Progenitor cell of endocrine pancreas (in vitro differentiated cells): ENCODE measurements around the gene RAB36. TPM values are rescaled to one million over a fixed set of nuclear protein-coding genes. Genes with fewer than 3 reads are reported as not detected.

Experiments used
- DNase-seq: peaks from one replicate; pipeline ENCODE4 v3.0.0; 2021; ENCODE audit warnings: low spot score; ENCODE audit not compliant: unreplicated experiment
- H3K27ac Mint-ChIP-seq: 2 replicates; pipeline ENCODE4 v1.8.0; 2021; ENCODE audit warnings: mild to moderate bottlenecking, moderate library complexity, mixed read lengths
- H3K27me3 Mint-ChIP-seq: 2 replicates; pipeline ENCODE4 v1.8.0; 2021; ENCODE audit warnings: mixed read lengths
- H3K36me3 Mint-ChIP-seq: 2 replicates; pipeline ENCODE4 v1.8.0; 2022; ENCODE audit warnings: mixed read lengths; ENCODE audit not compliant: insufficient read depth
- H3K4me1 Mint-ChIP-seq: 2 replicates; pipeline ENCODE4 v1.8.0; 2021; ENCODE audit warnings: low read depth, mixed read lengths
- H3K4me3 Mint-ChIP-seq: 2 replicates; pipeline ENCODE4 v1.8.0; 2021; ENCODE audit warnings: low read depth, mild to moderate bottlenecking, moderate library complexity, mixed read lengths
- H3K9me3 Mint-ChIP-seq: 2 replicates; pipeline ENCODE4 v1.8.0; 2021; ENCODE audit warnings: low read depth, mixed read lengths
- CTCF ChIP-seq: fragments of 200-600 bp; sonication (generic); IDR thresholded peaks from one replicate; pipeline ENCODE4 v1.5.0; 2021; ENCODE audit warnings: antibody characterized with exemption, mild to moderate bottlenecking; ENCODE audit not compliant: unreplicated experiment
- total RNA-seq: library from RNA; stranded (reverse); gene quantifications from 2 replicates; pipeline ENCODE4 v1.2.1, GENCODE V29; 2021

Gene RAB36
- total RNA-seq, 1 donor from 2014 or later: 10.3 TPM

DNA sequence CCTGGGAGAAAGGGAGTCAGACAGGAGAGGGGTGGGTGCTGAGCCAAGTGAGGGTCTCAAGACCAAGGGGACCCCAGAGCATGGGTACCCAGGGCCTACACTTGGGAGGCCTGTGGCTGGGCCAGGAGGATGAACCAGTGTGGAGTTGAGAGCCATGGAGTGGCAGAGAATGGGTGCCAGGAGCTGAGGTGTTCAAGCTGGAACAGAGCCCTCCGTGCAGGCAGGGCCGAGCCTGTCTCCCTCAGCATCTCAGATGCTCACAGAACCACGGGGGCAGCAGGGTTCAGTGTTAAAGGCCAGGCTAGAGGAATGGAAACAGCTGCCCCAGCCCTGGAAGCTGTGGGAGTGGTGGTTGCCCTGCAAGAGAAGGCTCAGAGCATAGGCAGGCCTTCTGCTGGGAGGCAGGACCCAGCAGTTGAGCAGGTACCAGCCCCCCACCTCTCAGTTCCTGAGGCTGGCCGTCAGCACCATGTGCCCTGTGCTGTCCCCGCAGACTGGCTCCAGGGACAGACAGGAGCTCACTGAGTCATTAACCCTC, 35.8 kb upstream of the RAB36 start:
- Mint-ChIP-seq H3K36me3 (peaks cover 4% of the 10 kb centered on the region), H3K9me3 (no peaks in the 10 kb centered on the region), H3K27ac (no peak overlapping the region), H3K27me3 (no peaks in the 10 kb centered on the region), H3K4me1 (peaks cover 11% of the 10 kb centered on the region), H3K4me3 (no peak overlapping the region)
- DNase-seq: no peak
- no peak for TF ChIP-seq CTCF

DNA sequence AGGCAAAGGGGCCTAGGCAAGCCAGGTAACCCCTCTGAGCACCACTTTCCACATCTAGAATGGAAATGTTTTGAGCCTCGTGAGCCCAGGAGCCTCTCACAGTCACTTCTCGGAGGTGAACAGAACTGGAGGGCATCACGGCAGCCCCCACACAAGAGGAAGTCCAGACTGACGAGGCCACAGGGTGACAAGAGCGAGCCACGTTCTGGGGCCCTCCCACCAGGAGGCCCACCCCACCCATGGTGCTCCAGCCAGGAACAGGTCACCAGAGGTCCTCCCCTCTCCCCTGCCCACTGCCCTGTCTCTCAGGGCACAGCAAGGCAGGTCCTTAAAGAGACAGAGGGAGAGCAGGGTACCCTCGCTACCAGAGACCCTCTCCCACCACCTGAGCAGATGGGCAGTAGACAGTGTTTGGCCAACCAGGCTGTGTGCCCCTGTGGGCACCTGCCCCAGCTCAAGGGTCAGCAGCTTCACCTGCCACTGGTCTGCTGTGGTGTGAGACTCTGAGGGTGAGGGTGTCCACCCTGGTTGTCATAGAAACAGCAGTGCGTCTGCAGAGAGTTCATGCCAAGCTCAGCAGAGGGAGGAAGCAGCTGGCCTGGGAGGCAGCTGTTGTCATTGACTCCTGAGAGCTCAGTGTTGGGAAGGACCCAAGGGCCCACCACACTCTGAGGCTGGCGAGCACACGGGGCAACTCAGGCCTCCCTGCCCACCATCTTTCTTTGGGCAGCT, 34.9 kb upstream of the RAB36 start:
- Mint-ChIP-seq H3K27ac (no peak overlapping the region), H3K27me3 (no peaks in the 10 kb centered on the region)

GRCh38 chr22:23110922-23111527, 34.3 kb upstream of the RAB36 start:
- no peak overlapping the region for H3K4me3 Mint-ChIP-seq
- H3K27ac Mint-ChIP-seq: no peak overlapping the region
- TF ChIP-seq CTCF: no peak
- peaks cover 1% of the 10 kb centered on the region for H3K36me3 Mint-ChIP-seq
- no peaks in the 10 kb centered on the region for H3K9me3 Mint-ChIP-seq
- no peaks in the 10 kb centered on the region for H3K27me3 Mint-ChIP-seq
- peaks cover 10% of the 10 kb centered on the region for H3K4me1 Mint-ChIP-seq
- DNase-seq: no peak

More for the DNA sequence above, 34.9 kb upstream of the RAB36 start:
- no peaks in the 10 kb centered on the region for H3K9me3 Mint-ChIP-seq
- peaks cover 11% of the 10 kb centered on the region for H3K4me1 Mint-ChIP-seq
- H3K36me3 Mint-ChIP-seq: peaks cover 4% of the 10 kb centered on the region
- no peak for DNase-seq
- no peak overlapping the region for H3K4me3 Mint-ChIP-seq
- TF ChIP-seq CTCF: no peak

DNA sequence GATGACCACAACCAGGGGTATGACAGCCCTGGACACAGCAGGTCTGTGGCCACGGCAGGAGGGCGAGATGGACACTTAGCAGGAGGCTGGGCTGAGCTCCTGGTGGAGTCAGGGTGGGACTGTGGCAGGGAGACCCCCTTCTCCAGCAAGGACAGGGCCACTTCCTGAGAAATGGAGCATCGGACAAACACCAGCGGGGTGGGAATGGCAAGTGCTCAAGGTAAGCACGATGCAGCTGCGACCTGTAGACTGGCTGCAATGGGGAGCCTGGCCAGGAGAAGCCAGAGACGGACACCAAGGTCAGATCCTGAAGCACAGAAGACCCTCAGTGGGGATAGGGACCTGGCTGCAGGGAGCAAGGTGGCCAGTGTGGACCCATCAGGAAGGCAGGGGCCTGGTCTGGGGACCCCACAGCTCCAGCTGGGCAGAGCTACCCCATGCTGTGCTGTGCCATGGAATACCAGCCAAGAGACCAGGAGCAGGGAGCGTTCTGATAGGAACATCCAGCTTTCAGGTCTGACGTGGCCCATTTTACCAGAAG, 32.7 kb upstream of the RAB36 start:
- Mint-ChIP-seq H3K36me3 (no peaks in the 10 kb centered on the region), H3K27me3 (no peaks in the 10 kb centered on the region), H3K27ac (no peak overlapping the region), H3K9me3 (no peaks in the 10 kb centered on the region), H3K4me1 (peaks cover 2% of the 10 kb centered on the region), H3K4me3 (no peak overlapping the region)
- no peak for TF ChIP-seq CTCF
- no peak for DNase-seq

DNA sequence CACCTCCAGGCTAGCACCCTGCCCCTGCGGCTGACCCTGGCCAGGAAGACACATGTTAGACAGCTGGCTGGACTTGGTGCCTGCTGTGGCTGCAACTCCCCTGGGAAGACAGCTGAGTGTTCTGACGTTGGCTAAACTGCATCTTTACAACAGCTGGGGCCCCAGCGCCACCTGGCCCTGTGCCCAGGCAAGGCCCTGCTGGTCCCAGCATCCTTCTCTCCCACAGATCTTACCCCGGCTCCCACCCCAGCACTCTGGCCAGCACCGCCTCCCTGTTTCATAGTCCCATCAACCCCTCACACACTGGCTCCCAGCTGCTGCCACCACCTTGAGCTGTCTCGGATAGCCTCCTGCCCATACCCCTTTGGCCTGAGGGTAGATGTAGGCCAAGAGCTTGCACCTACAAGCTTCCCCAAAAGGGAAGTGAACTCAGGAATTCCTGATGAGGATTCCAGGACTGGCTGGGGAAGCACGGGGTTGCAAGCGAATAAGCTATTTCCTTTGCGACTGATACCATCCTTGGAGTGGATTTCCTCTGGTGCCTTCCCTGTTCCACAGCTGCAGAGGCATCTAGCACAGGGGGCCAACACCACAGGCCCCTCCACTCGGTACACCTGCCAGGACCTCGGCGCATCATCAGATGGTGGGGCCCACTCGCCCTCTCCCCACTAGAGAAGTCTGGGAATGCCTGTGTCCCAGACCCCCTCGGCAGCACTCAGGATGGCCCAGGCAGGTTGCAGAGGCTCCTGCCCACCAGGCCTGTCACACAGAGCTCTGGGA, 32.0 kb upstream of the RAB36 start:
- TF ChIP-seq CTCF: no peak

More for the DNA sequence above, 32.0 kb upstream of the RAB36 start:
- no peaks in the 10 kb centered on the region for H3K9me3 Mint-ChIP-seq
- H3K4me1 Mint-ChIP-seq: no peaks in the 10 kb centered on the region
- no peak for DNase-seq
- no peaks in the 10 kb centered on the region for H3K27me3 Mint-ChIP-seq
- H3K27ac Mint-ChIP-seq: no peak overlapping the region
- no peaks in the 10 kb centered on the region for H3K36me3 Mint-ChIP-seq
- H3K4me3 Mint-ChIP-seq: no peak overlapping the region
